Epithelial cell of proximal tubule (primary cell): ENCODE results near the gene IRF8. TPM values are rescaled to one million over a fixed set of nuclear protein-coding genes. Genes with fewer than 3 reads are reported as not detected.

Experiments
- DNase-seq: peaks from one replicate; pipeline ENCODE4 v3.0.0-alpha.2; 2011; ENCODE audit warnings: low read depth
- H3K4me3 ChIP-seq: 2 replicates; pipeline ENCODE4 v1.5.1; 2011; ENCODE audit warnings: low read depth, mild to moderate bottlenecking, low read length
- total RNA-seq: library from RNA; depleted of rRNA; stranded (reverse); fragments of >200 nt; gene quantifications from 2 replicates; pipeline ENCODE4 v1.2.3, GENCODE V29; 2015
- TF ChIP-seq, protein P1 (sequence below): conservative IDR thresholded peaks from 2 replicates; pipeline ENCODE4 v1.5.1; 2012; ENCODE audit warnings: low read depth, mild to moderate bottlenecking, low read length

Gene IRF8
- total RNA-seq, 1 donor from 2014 or later = 0.17 TPM

DNA sequence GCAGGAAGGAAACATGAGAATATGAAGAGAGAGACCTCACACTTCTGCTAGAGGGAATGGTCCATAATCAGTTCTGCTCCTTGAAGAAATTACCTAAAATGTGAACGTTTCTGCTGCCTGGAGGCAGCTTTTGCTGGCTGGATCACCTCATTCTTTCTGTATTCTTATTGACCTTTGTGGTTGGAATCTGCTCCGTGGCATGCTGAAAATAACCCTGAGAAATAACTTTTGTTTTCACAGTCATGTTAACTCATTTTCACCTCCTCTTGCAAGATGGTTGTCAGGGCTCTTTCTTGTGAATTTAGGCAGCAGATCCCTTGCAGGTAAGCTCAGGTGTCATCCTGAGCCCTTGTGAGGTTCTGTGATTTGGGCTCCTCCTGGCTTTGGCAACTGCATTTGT, 70.2 kb downstream of the IRF8 start:
- TF ChIP-seq, protein P1, sequence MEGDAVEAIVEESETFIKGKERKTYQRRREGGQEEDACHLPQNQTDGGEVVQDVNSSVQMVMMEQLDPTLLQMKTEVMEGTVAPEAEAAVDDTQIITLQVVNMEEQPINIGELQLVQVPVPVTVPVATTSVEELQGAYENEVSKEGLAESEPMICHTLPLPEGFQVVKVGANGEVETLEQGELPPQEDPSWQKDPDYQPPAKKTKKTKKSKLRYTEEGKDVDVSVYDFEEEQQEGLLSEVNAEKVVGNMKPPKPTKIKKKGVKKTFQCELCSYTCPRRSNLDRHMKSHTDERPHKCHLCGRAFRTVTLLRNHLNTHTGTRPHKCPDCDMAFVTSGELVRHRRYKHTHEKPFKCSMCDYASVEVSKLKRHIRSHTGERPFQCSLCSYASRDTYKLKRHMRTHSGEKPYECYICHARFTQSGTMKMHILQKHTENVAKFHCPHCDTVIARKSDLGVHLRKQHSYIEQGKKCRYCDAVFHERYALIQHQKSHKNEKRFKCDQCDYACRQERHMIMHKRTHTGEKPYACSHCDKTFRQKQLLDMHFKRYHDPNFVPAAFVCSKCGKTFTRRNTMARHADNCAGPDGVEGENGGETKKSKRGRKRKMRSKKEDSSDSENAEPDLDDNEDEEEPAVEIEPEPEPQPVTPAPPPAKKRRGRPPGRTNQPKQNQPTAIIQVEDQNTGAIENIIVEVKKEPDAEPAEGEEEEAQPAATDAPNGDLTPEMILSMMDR = no peak
- DNase-seq = no peak
- H3K4me3 ChIP-seq = no peak overlapping the region

DNA sequence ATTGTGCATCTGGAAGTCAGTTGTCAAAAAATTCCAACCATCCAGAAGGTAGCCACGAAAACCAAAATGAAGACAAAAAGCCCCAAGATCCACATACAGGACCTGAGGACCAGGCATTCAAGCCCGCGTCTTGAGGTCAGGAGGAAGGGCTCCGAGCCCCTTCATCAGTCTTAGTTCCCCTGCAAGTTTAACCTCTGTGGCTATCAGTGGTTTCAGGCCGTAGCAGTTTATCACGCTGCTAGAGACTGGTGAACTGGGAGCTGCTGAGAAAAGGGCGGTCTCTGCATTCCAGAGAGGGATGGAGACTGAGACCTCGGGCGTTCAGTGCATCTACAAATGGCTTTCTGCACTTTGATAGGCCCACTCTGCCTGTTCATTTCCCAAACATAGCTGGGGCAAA, 70.6 kb downstream of the IRF8 start:
- TF ChIP-seq, protein P1 = no peak
- H3K4me3 ChIP-seq = no peak overlapping the region
- no peak for DNase-seq

DNA sequence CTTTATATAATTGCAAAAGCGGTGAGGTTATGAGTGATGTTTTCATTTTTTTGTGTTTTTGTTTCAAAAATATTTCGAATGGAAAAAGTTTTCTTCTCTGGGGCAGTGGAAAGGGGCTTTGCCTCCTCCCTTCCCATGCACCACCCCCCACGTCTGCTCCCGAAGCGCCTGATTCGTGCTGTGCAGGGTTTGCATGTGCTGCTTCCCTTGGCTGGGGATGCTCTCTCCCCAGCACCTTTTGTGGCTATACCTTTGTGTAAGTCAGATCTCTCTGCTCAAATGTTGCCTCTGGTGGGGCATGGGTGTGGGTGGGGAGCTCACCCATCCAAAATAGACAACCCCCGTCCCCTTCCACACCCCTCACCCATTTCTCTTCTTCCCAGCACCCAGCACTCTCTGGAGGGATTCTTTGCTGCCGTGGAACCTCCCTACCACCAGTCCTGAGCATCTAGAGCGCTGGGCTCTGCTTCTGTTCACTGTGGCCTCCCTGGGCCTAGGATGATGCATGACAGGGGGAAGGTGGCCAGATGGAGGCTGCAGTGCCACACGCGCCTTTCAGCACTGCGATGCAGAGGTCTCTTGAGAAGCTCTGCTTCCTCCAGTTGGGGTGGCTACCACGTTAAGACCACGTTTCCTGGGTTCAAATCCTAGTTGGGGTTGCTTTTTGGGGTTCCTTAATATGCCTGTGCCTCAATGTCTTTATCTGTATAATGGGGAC, 71.2 kb downstream of the IRF8 start:
- no peak for DNase-seq
- TF ChIP-seq, protein P1 = no peak
- H3K4me3 ChIP-seq = no peak overlapping the region

DNA sequence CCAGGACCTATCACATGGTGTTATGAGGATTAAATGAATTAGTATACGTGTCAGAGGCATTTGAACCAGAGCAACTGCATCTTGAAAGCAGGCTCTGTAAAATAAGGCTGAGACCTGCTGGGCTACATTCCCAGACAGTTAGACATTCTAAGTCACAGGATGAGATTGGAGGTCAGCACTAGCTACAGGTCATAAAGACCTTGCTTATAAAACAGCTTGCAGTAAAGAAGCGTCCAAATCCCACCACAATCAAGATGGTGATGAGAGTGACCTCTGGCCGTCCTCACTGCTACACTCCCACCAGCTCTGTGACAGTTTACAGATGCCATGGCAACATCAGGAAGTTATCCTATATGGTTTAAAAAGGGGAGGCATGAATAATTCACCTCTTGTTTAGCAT, 71.8 kb downstream of the IRF8 start:
- TF ChIP-seq, protein P1 = no peak
- H3K4me3 ChIP-seq = no peak overlapping the region
- no peak for DNase-seq

Other genes starting within 250 kb of the IRF8 start
- 40.2 and 50.9 TPM in 2 replicates for gene GINS2, start 210.2 kb upstream of the IRF8 start, total RNA-seq
- gene C16orf74, start 148.1 kb upstream of the IRF8 start, total RNA-seq = 8.2 and 12.2 TPM in 2 replicates
- gene EMC8, start 99.6 kb upstream of the IRF8 start, total RNA-seq = 45.9 and 62.9 TPM in 2 replicates
- 620 and 824 TPM in 2 replicates for gene COX4I1, start 99.5 kb upstream of the IRF8 start, total RNA-seq